NT2/D1 (cell line): Measurements from ENCODE around the gene RPUSD4.

Source experiments
- DNase-seq: peaks from one replicate; pipeline ENCODE4 v3.0.0-alpha.2; 2011; ENCODE audit warnings: low read depth, low spot score
- H3K27me3 ChIP-seq: 2 replicates; pipeline ENCODE4 v1.6.0; 2011; ENCODE audit warnings: mild to moderate bottlenecking; ENCODE audit not compliant: insufficient read length, insufficient read depth
- H3K36me3 ChIP-seq: 2 replicates; pipeline ENCODE4 v1.6.1; 2011; ENCODE audit warnings: mild to moderate bottlenecking, low read length, mixed read lengths; ENCODE audit not compliant: insufficient read depth, insufficient read length
- H3K4me1 ChIP-seq: 2 replicates; pipeline ENCODE4 v1.5.1; 2011; ENCODE audit not compliant: insufficient read depth, insufficient read length
- H3K4me3 ChIP-seq: 2 replicates; pipeline ENCODE4 v1.5.1; 2011; ENCODE audit warnings: low read depth; ENCODE audit not compliant: insufficient read length
- H3K9ac ChIP-seq: 2 replicates; pipeline ENCODE4 v1.6.0; 2011; ENCODE audit warnings: low read depth; ENCODE audit not compliant: insufficient read length
- H3K9me3 ChIP-seq: 2 replicates; pipeline ENCODE4 v1.5.1; 2011; ENCODE audit warnings: mild to moderate bottlenecking, low read length; ENCODE audit not compliant: insufficient read depth
- SUZ12 ChIP-seq: IDR thresholded peaks from 2 replicates; pipeline ENCODE4 v1.6.1; 2011; ENCODE audit not compliant: insufficient read length, insufficient read depth; ENCODE audit errors: extremely low read depth
- YY1 ChIP-seq: IDR thresholded peaks from 2 replicates; pipeline ENCODE4 v1.6.1; 2011; ENCODE audit not compliant: insufficient read length, insufficient read depth
- ZNF274 ChIP-seq: IDR thresholded peaks from 2 replicates; pipeline ENCODE4 v1.6.1; 2011; ENCODE audit warnings: mild to moderate bottlenecking, low read depth, low read length

The RPUSD4 gene

DNA sequence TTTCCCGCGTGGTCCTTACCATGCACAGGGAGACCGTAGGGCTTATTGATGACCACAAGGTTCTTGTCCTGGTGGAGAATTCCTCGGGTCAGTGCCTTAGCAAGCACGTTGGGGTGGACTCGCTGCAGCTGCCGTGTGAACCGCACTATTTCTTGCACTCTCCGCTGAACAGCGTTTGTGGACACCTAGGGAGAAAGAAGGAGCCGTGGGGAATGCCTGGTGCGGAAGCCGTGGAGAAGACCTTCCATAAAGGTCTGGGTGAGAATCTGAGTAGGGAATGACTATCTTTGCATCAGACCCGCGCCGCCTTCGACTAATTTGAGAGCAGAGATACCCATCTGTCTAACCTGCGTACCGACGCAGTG is 597 bp downstream of the RPUSD4 start:
- no peaks in the 10 kb centered on the region for H3K9me3 ChIP-seq
- peaks cover 3% of the 10 kb centered on the region for H3K4me1 ChIP-seq
- H3K36me3 ChIP-seq: peaks cover 48% of the 10 kb centered on the region
- DNase-seq: no peak
- TF ChIP-seq ZNF274 (no peak), YY1 (no peak), SUZ12 (no peak)
- peak overlapping the region; percentile 90 for H3K4me3 ChIP-seq
- H3K9ac ChIP-seq: peak overlapping the region; percentile 95
- no peaks in the 10 kb centered on the region for H3K27me3 ChIP-seq

DNA sequence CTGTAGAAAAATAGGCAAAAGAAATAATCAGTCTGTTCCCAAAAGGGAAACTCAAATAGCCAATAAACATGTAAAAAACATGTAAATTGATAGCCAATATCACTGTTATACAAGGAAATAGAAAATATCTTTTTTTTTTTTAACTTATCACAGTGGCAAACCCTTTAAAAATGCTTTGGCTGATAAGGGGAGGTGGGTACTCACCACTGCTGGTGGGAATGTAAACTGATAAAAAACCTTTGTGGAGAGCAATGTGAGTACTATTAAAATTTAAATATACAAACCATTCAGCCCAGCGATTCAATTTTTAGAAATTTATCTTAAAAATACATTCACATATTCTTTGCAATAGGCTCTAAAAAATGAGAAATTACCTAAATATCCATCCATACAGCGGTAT is 3.6 kb downstream of the RPUSD4 start:
- Histone ChIP-seq H3K9ac (no peak overlapping the region), H3K36me3 (peaks cover 74% of the 10 kb centered on the region), H3K27me3 (no peaks in the 10 kb centered on the region), H3K9me3 (no peaks in the 10 kb centered on the region), H3K4me3 (no peak overlapping the region), H3K4me1 (peaks cover 3% of the 10 kb centered on the region)
- DNase-seq: no peak
- TF ChIP-seq ZNF274: no peak

- TF ChIP-seq SUZ12 (no peak), ZNF274 (no peak), YY1 (no peak)
- no peak for DNase-seq
- no peaks in the 10 kb centered on the region for H3K27me3 ChIP-seq
- H3K4me1 ChIP-seq: no peaks in the 10 kb centered on the region
- no peaks in the 10 kb centered on the region for H3K9me3 ChIP-seq
- H3K9ac ChIP-seq: no peak overlapping the region
- peaks cover 95% of the 10 kb centered on the region for H3K36me3 ChIP-seq
- no peak overlapping the region for H3K4me3 ChIP-seq
Observed at GRCh38 chr11:126205359-126205758, 6.1 kb downstream of the RPUSD4 start.

DNA sequence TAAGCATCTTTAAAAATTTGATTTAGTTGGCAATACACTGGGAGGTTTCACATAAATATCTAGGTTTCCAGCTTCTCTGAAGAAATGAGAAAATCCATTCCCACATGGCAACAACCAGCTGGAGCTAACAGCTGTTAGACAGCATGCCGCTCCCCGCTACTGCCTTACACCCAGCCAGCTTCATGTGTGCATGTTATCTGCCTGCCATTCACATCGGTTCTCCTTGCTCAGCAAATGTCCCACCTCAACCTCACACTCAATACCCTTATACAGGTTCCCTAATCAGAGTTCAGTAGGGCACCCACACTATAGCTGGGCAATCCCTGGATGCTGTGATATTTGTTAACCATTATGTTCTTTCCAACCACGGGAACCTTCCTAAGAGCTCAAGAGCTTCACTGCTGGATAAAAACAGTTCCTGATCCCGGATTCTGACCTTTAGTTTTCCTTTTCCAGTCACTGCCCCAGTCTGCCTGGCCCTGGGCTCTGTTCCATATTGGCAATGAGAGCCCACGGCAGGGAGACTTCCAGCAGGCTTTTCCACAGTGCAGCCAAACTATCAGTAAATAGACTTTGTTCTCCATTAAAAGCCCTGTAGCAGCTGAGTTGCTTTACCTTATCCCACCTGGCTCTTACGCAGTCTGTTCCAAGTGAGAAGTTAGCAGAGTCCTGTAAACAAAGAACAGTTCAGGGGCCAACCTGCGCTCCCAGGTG is 8.6 kb downstream of the RPUSD4 start:
- H3K9ac ChIP-seq: no peak overlapping the region
- peaks cover 94% of the 10 kb centered on the region for H3K36me3 ChIP-seq
- H3K4me1 ChIP-seq: no peaks in the 10 kb centered on the region
- no peak for DNase-seq
- TF ChIP-seq ZNF274: no peak
- no peak for TF ChIP-seq YY1
- TF ChIP-seq SUZ12: no peak
- H3K4me3 ChIP-seq: no peak overlapping the region
- no peaks in the 10 kb centered on the region for H3K27me3 ChIP-seq
- peaks cover 10% of the 10 kb centered on the region; the same call in 1 of the 2 replicates for H3K9me3 ChIP-seq

GRCh38 chr11:126198648-126199047 is 12.8 kb downstream of the RPUSD4 start:
- peaks cover 86% of the 10 kb centered on the region for H3K36me3 ChIP-seq
- no peaks in the 10 kb centered on the region for H3K4me1 ChIP-seq
- peaks cover 22% of the 10 kb centered on the region for H3K9me3 ChIP-seq
- H3K4me3 ChIP-seq: no peak overlapping the region
- DNase-seq: no peak
- no peak overlapping the region for H3K9ac ChIP-seq
- TF ChIP-seq ZNF274: no peak
- TF ChIP-seq YY1: no peak
- no peak for TF ChIP-seq SUZ12
- H3K27me3 ChIP-seq: no peaks in the 10 kb centered on the region

DNA sequence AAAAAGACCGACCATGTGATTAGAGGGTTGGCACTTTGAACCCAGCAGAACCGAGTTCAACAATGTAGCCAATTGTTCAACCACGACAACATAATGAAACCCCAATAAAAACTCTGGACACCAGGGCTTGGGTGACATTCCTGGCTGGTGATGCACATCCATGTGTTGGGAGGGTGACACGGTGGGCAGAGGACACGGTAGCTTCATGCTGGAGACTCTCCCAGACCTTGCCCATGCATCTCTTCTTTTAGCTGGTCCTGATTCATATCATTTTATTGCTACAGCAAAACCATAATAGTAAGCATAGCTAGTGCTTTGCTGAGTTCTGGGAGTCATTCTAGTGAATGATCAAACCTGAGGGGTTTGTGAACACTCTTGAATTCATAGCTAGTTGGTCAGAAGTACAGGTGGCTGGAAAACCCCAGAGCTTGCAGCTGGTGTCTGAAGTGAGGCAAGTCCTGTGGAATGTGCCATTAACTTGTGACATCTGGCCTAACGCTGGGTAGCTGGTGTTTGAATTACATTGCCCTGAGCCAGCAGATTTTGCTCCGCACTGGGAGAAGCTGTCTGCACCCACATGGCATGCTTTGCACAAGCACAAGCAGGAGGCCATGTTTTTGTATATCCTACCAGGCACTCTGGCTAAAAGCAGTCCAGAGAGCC is 14.0 kb downstream of the RPUSD4 start:
- Histone ChIP-seq H3K9me3 (peaks cover 22% of the 10 kb centered on the region), H3K36me3 (peaks cover 86% of the 10 kb centered on the region), H3K4me3 (no peak overlapping the region), H3K9ac (no peak overlapping the region), H3K4me1 (no peaks in the 10 kb centered on the region), H3K27me3 (no peaks in the 10 kb centered on the region)
- DNase-seq: no peak
- TF ChIP-seq SUZ12: no peak
- TF ChIP-seq ZNF274: no peak
- TF ChIP-seq YY1: no peak

GRCh38 chr11:126195119-126195518 is 16.3 kb downstream of the RPUSD4 start:
- H3K9me3 ChIP-seq: peaks cover 22% of the 10 kb centered on the region
- H3K36me3 ChIP-seq: peaks cover 84% of the 10 kb centered on the region
- no peaks in the 10 kb centered on the region for H3K4me1 ChIP-seq
- no peak overlapping the region for H3K9ac ChIP-seq
- DNase-seq: no peak
- H3K27me3 ChIP-seq: no peaks in the 10 kb centered on the region
- no peak for TF ChIP-seq SUZ12
- TF ChIP-seq YY1: no peak
- H3K4me3 ChIP-seq: no peak overlapping the region
